ENCODE data around the gene AVPR1B. TPM values are rescaled to one million over a fixed set of nuclear protein-coding genes. Genes with fewer than 3 reads are reported as not detected.
"Not testable (repeated sequence)": the region's sequence is repeated elsewhere in the genome, so short reads cannot be mapped to it uniquely, and the experiment has no call there.

The AVPR1B gene
- total and polyA plus RNA-seq, 8 donors, result 0.29 to 1.3 (median 0.80) TPM; not detected in 4

GRCh38 chr1:206067486-206068227 is 49.5 kb downstream of the AVPR1B start:
- H3K4me1 ChIP-seq, result peaks cover 0 to 19% (median 5%) of the 10 kb centered on the region in 4 donors
- H3K36me3 ChIP-seq, result no peaks in the 10 kb centered on the region
- no peaks in the 10 kb centered on the region for H3K9me3 ChIP-seq
- WGBS, 5 donors, result 54 to 64% (median 60%) methylated on average over 8 of the region's 8 CpGs
- intact Hi-C loops (cut with DNase I; ENCODE audit: low total_unique reads), result no loop called here
- TF ChIP-seq POLR2A (IDR thresholded peaks at IDR 0.05), result no peak
- no peaks in the 10 kb centered on the region for H3K27me3 ChIP-seq
- H3K27ac ChIP-seq, result no peak overlapping the region
- peak in 1 of 2 donors; percentile 35 for DNase-seq
- no peak overlapping the region for H3K4me3 ChIP-seq

- Histone ChIP-seq H3K4me1 (peaks cover 0 to 19% (median 5%) of the 10 kb centered on the region in 4 donors), H3K27ac (no peak overlapping the region), H3K36me3 (no peaks in the 10 kb centered on the region), H3K4me3 (no peak overlapping the region), H3K9me3 (no peaks in the 10 kb centered on the region), H3K27me3 (no peaks in the 10 kb centered on the region)
- no peak for TF ChIP-seq CTCF (IDR thresholded peaks at IDR 0.05)
- TF ChIP-seq EP300 (IDR thresholded peaks at IDR 0.05), result no peak
- TF ChIP-seq POLR2A (IDR thresholded peaks at IDR 0.05), result no peak
- TF ChIP-seq POLR2AphosphoS5 (IDR thresholded peaks at IDR 0.05), result no peak
- DNase-seq, result peak in 1 of 2 donors; percentile 50
- 39 to 59% (median 43%) methylated on average over 5 to 6 of the region's 6 CpGs for WGBS, 5 donors
- intact Hi-C loops (cut with DNase I; ENCODE audit: low total_unique reads), result no loop called here
Observed at GRCh38 chr1:206066479-206067171, 50.6 kb downstream of the AVPR1B start.

GRCh38 chr1:206065547-206066145 is 51.5 kb downstream of the AVPR1B start:
- no peak overlapping the region for H3K27ac ChIP-seq
- no peaks in the 10 kb centered on the region for H3K36me3 ChIP-seq
- DNase-seq, result no peak
- H3K4me3 ChIP-seq, result no peak overlapping the region
- no peaks in the 10 kb centered on the region for H3K9me3 ChIP-seq
- 91 to 98% (median 96%) methylated on average over 4 of the region's 4 CpGs for WGBS, 5 donors
- intact Hi-C loops (cut with DNase I; ENCODE audit: low total_unique reads), result no loop called here
- peaks cover 0 to 19% (median 5%) of the 10 kb centered on the region in 4 donors for H3K4me1 ChIP-seq
- H3K27me3 ChIP-seq, result no peaks in the 10 kb centered on the region
- TF ChIP-seq EP300 (IDR thresholded peaks at IDR 0.05), result no peak
- TF ChIP-seq POLR2AphosphoS5 (IDR thresholded peaks at IDR 0.05), result no peak
- TF ChIP-seq CTCF (IDR thresholded peaks at IDR 0.05), result no peak
- no peak for TF ChIP-seq POLR2A (IDR thresholded peaks at IDR 0.05)

- DNase-seq; H3K36me3 ChIP-seq; H3K27ac ChIP-seq; intact Hi-C loops (cut with DNase I; ENCODE audit: low total_unique reads); H3K9me3 ChIP-seq; H3K4me3 ChIP-seq; H3K27me3 ChIP-seq: not testable (repeated sequence)
- peaks cover 0 to 19% (median 5%) of the 10 kb centered on the region in 4 donors for H3K4me1 ChIP-seq
- 90 to 95% (median 92%) methylated on average over 4 to 22 of the region's 25 CpGs for WGBS, 5 donors
Observed at GRCh38 chr1:206064501-206064900, 52.7 kb downstream of the AVPR1B start.

- 94 to 96% (median 94%) methylated on average over 6 to 27 of the region's 35 CpGs; no CpG with 5 or more reads in 2 of the 5 donors for WGBS, 5 donors
- H3K36me3 ChIP-seq; intact Hi-C loops (cut with DNase I; ENCODE audit: low total_unique reads); H3K27me3 ChIP-seq; DNase-seq; H3K9me3 ChIP-seq; H3K4me3 ChIP-seq; H3K27ac ChIP-seq: not testable (repeated sequence)
- peaks cover 0 to 19% (median 5%) of the 10 kb centered on the region in 4 donors for H3K4me1 ChIP-seq
Observed at GRCh38 chr1:206064001-206064400, 53.2 kb downstream of the AVPR1B start.

Measured in stomach (tissue), 9 donors.